GM12892 (cell line): ENCODE results near the gene SYDE2.

Source experiments
- DNase-seq: peaks from one replicate; pipeline ENCODE4 v3.0.0; 2011; ENCODE audit not compliant: insufficient read length
- FAIRE-seq: peaks from 2 replicates; lab custom pipeline; 2011; peaks lifted over from hg19 to GRCh38; lab: Jason Lieb, UNC
- POLR2A ChIP-seq: IDR thresholded peaks from 2 replicates; pipeline ENCODE4 v1.6.1; 2011; ENCODE audit warnings: low read depth, low read length, control low read depth
- POLR2AphosphoS5 ChIP-seq: IDR thresholded peaks from 2 replicates; pipeline ENCODE4 v1.6.1; 2011; ENCODE audit warnings: low read depth, low read length, control low read depth
- TAF1 ChIP-seq: IDR thresholded peaks from 2 replicates; pipeline ENCODE4 v1.6.1; 2011; ENCODE audit warnings: low read depth, mild to moderate bottlenecking, control low read depth, low read length, borderline replicate concordance

The SYDE2 gene

DNA sequence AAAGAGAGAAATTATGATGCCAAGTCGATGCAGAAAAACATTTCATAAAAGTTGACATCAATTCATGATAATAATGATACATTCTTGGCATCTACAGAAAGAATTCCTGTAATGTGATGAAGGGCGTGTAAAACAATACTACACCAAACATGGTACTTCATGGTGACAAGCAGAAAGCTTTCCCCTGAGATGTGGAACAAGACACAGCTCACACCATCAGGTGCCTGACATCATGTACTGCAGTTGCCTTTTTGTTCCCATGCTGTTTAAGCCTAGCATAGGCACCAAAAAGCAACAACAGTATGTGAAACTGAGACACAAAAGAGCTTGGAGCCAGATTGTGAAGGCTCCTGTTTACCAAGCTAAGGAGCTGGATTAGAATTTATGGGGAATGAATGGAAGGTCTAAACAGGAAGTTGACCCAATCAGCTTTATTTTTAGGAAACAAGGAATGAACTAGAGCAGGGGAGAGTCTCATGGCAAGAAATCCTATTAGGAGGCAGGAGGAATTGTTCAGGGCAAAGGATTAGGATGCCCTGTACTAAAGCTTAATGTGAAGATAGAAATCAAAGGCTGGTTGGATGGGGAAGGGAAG lies 67.2 kb downstream of the SYDE2 start:
- FAIRE-seq (no peak), DNase-seq (no peak)
- TF ChIP-seq POLR2A (no peak), TAF1 (no peak), POLR2AphosphoS5 (no peak)

DNA sequence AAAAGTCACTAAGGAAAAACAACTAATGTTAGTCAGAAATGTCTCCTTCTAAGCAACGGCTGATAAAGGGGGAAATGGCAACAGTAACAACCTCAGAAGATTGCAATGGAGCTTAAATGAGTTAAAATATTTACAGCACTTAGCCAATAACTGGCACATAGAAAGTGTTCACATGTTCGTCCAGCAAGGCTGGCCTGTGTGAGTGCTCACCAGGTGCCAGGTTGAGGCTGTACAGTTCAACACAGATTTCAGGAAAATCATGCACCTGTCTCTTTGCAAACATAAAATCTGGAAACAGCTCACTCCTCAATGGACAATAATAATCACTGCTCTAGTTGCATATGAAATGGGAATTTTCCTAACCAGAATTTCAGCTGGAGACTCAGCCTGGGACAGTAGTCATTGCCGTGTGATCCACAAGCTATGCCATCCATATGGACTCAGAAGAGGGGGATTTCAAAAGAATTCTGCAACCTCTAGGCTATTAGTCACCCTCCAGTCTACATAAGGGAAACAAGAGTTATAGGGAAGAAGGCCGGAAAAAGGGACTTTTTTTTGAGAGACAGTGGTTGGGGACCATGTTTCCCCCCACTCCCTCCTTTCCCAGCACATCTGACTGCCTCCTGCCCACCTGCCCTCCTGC lies 68.6 kb downstream of the SYDE2 start:
- DNase-seq (no peak), FAIRE-seq (no peak)
- no peak for TF ChIP-seq POLR2AphosphoS5
- no peak for TF ChIP-seq POLR2A
- TF ChIP-seq TAF1: no peak

- no peak for FAIRE-seq
- DNase-seq: no peak
- TF ChIP-seq POLR2A: no peak
- no peak for TF ChIP-seq TAF1
- no peak for TF ChIP-seq POLR2AphosphoS5
Observed at GRCh38 chr1:85128316-85128715, 72.5 kb downstream of the SYDE2 start.

GRCh38 chr1:85125891-85126290 lies 74.9 kb downstream of the SYDE2 start:
- no peak for DNase-seq
- no peak for FAIRE-seq
- TF ChIP-seq POLR2A: no peak
- TF ChIP-seq POLR2AphosphoS5: no peak

GRCh38 chr1:85124091-85124490 lies 76.7 kb downstream of the SYDE2 start:
- FAIRE-seq (peak; percentile 42), DNase-seq (no peak)
- no peak for TF ChIP-seq POLR2A
- no peak for TF ChIP-seq TAF1
- TF ChIP-seq POLR2AphosphoS5: no peak

- FAIRE-seq (no peak), DNase-seq (no peak)
- TF ChIP-seq TAF1 (no peak), POLR2A (no peak), POLR2AphosphoS5 (no peak)
Observed at GRCh38 chr1:85122169-85122568, 78.6 kb downstream of the SYDE2 start.

- no peak for FAIRE-seq
- TF ChIP-seq POLR2AphosphoS5: no peak
- no peak for TF ChIP-seq TAF1
- TF ChIP-seq POLR2A: no peak
- no peak for DNase-seq
Observed at GRCh38 chr1:85121744-85122143, 79.1 kb downstream of the SYDE2 start.

DNA sequence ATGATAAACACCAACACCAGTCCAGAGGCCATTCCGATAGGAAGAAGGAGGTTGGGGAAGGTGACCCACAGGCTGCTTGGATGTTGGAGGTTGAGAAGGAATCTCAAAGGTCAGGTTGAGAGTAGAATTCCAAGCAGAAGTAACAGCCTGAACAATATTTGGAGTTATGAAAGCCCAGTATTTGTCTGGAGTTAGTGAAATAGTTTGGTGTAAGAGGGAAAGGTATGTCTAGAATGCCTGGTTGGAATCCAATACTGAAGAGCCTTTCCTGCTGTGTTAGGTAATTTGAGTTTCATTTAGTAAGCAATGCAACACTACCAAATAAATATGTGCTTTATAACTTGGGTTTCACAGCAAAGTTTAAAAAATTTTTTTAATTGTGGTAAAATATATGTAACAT lies 82.1 kb downstream of the SYDE2 start:
- FAIRE-seq (no peak), DNase-seq (no peak)
- TF ChIP-seq POLR2AphosphoS5 (no peak), POLR2A (no peak), TAF1 (no peak)

DNA sequence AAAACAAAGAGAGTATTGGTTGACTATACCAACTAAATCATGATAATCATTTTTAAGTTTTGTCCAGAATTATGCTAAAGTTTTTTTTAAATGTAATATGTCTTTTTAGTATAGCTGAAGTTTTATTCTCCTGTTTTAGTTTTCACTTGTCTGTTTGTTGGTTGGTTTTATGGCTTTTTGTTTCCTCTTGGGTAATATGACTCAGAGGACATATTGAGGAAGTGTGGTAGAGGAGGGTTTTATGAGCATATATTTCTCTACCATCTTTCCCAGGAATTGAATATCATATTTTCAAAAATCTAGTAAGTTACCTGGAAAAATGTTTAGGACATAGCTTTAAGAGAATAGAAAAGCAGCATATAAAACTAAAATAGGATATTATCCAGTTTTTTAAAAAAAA lies 84.0 kb downstream of the SYDE2 start:
- TF ChIP-seq POLR2A (no peak), TAF1 (no peak), POLR2AphosphoS5 (no peak)
- DNase-seq: no peak
- no peak for FAIRE-seq

DNA sequence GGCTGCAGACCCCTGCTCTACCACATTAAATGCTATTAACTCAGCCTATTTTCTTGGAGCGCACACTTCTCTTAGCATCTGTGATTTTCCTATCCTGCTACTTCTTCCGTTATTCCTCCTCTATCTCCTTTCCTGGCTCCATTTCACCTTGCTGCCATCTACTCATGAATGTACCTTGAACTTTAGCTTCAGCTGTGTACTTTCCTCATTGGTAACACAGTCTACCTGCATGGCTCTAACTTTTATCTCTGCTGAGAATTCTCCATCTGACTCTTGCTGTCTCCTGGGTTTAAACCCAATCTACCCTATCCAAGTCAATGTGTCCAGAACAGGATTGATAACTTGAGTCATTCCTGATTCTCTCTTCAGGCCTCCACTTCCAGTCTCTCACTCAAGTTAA lies 84.9 kb downstream of the SYDE2 start:
- FAIRE-seq: no peak
- TF ChIP-seq TAF1: no peak
- no peak for TF ChIP-seq POLR2A
- TF ChIP-seq POLR2AphosphoS5: no peak
- DNase-seq: no peak

DNA sequence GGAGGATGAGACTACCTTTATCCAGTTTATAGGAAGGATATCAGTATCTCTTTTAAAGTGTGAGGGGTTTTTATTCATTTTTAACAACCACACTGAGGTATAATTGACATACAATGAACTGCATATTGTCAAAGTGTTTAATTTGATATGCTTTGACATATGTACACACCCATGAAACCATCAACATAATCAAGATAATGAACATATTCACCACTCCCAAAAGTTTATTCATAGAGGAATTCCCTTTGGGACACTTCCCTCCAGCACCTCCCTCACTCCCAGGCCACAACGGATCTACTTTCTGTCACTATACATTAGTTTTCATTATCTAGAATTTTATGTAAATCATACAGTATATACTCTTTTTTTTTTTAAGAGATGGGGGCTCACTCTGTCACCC lies 89.1 kb downstream of the SYDE2 start:
- no peak for FAIRE-seq
- no peak for TF ChIP-seq TAF1
- DNase-seq: no peak

- TF ChIP-seq POLR2AphosphoS5 (no peak), TAF1 (no peak), POLR2A (no peak)
- DNase-seq (peak; percentile 36), FAIRE-seq (peak; percentile 76)
Observed at GRCh38 chr1:85109475-85109874, 91.3 kb downstream of the SYDE2 start.
